Mammary epithelial cell (primary cell): Measurements from ENCODE around the gene DDX4.

Source experiments
- EZH2 ChIP-seq: IDR thresholded peaks from 2 replicates; pipeline ENCODE4 v1.6.1; 2012; ENCODE audit warnings: low read length, inconsistent platforms, borderline replicate concordance
- TF ChIP-seq, protein P1 (sequence below), 2 donors: IDR thresholded peaks in 1 of 2; conservative IDR thresholded peaks in 1 of 2; 2 replicates each; pipeline ENCODE4 v1.5.1; 2011 to 2012; ENCODE audit warnings: inconsistent platforms in 2 of 2, low read length in 2 of 2, mild to moderate bottlenecking in 2 of 2, control low read depth in 1 of 2, low read depth in 1 of 2; ENCODE audit not compliant: insufficient read depth in 1 of 2; ENCODE audit errors: extremely low read depth in 1 of 2

DNA sequence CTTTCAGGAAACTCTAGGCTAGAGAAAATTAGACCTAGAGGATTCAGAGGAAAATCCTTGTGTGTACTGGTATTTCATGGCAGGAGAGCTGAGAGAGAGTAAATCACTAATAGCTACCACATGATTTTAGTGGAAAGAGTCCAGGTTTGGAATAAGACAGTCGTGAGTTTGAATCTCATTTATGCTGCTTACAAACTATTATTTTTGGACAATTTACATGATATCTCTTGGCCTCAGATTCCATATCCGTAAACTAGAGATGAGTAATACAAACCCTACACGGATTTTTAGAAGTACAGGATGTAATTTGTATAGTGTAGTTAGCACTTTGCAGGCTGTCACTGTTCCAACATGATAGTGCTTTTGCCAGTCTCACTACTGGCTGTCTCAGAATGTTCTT, 116.0 kb downstream of the DDX4 start:
- no peak for TF ChIP-seq EZH2
- TF ChIP-seq, protein P1, sequence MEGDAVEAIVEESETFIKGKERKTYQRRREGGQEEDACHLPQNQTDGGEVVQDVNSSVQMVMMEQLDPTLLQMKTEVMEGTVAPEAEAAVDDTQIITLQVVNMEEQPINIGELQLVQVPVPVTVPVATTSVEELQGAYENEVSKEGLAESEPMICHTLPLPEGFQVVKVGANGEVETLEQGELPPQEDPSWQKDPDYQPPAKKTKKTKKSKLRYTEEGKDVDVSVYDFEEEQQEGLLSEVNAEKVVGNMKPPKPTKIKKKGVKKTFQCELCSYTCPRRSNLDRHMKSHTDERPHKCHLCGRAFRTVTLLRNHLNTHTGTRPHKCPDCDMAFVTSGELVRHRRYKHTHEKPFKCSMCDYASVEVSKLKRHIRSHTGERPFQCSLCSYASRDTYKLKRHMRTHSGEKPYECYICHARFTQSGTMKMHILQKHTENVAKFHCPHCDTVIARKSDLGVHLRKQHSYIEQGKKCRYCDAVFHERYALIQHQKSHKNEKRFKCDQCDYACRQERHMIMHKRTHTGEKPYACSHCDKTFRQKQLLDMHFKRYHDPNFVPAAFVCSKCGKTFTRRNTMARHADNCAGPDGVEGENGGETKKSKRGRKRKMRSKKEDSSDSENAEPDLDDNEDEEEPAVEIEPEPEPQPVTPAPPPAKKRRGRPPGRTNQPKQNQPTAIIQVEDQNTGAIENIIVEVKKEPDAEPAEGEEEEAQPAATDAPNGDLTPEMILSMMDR (conservative IDR thresholded peaks at IDR 0.05 in 1 of 2, IDR thresholded peaks at IDR 0.05 in 1 of 2; ENCODE audit: extremely low read depth in 1 of 2, insufficient read depth in 1 of 2, low read depth in 1 of 2, low read length in 2 of 2): no peak
